HCT116 (cell line): ENCODE results near the gene RCL1. TPM values are rescaled to one million over a fixed set of nuclear protein-coding genes. Genes with fewer than 3 reads are reported as not detected.

Experiments used
- ATAC-seq: fragments of 200-7000 bp; cut with Tn5 transposase; 2 replicates; pipeline ENCODE4 v1.9.1; 2020; ENCODE audit warnings: mild to moderate bottlenecking, moderate library complexity
- BruUV-seq: library from RNA; stranded (reverse); fragments of 400-500 nt; replicated peaks from 2 replicates; lab custom pipeline; 2021; lab: Mats Ljungman, UMichigan
- CTCF ChIA-PET: fragments of 300-600 bp; sonication (Branson Sonifier 250); formaldehyde crosslinking; loops from one replicate; lab custom pipeline; 2021; ENCODE audit warnings: antibody characterized with exemption; lab: Charles Lee
- POLR2A ChIA-PET: fragments of 300-600, 350-600 bp; sonication (Branson Sonifier 250); formaldehyde crosslinking; loops from one replicate; lab custom pipeline; 2021; ENCODE audit warnings: antibody characterized with exemption; lab: Charles Lee
- RAD21 ChIA-PET, 2 experiments: fragments of 300-600 bp; sonication (Branson Sonifier 250); formaldehyde crosslinking; loops; one replicate each; lab custom pipeline; 2023; ENCODE audit warnings: low total read pairs in 2 of 2; ENCODE audit not compliant: uncharacterized antibody in 2 of 2, unreplicated experiment in 2 of 2, low non-redundant PET in 1 of 2; lab: Charles Lee
- DNase-seq: peaks from one replicate; pipeline ENCODE4 v3.0.0-alpha.2; 2010; ENCODE audit warnings: low read depth, low spot score
- H2AFZ ChIP-seq: fragments of 200-600 bp; shearing (Covaris generic), sonication (generic); 2 replicates; pipeline ENCODE4 v1.6.1; 2017; ENCODE audit warnings: low read depth, mixed run types, mixed read lengths, antibody characterized with exemption, low read length; ENCODE audit not compliant: poor library complexity, severe bottlenecking
- H3K27ac ChIP-seq: 2 replicates; pipeline ENCODE4 v1.5.1; 2012; ENCODE audit warnings: low read depth, low read length
- H3K27me3 ChIP-seq: fragments of 200-600 bp; sonication (generic); 2 replicates; pipeline ENCODE4 v1.6.1; 2016; ENCODE audit warnings: mixed run types, low read length, mixed read lengths; ENCODE audit not compliant: insufficient read depth
- H3K36me3 ChIP-seq, 2 experiments: fragments of 200-500 bp in 1 of 2; fragments of 200-600 bp in 1 of 2; sonication (Bioruptor generic) in 1 of 2; sonication (generic) in 1 of 2; 2 replicates each; pipeline versions ENCODE4 v1.5.1 to v1.6.1; 2014 to 2016; ENCODE audit warnings: low read length in 2 of 2, inconsistent platforms in 1 of 2, mixed read lengths in 1 of 2, mixed run types in 1 of 2; ENCODE audit not compliant: insufficient read depth in 2 of 2, control insufficient read depth in 1 of 2
- H3K4me1 ChIP-seq, 2 experiments: fragments of 200-600 bp in 1 of 2; sonication (generic) in 1 of 2; 2 replicates each; pipeline versions ENCODE4 v1.5.1 to v1.6.1; 2012 to 2017; ENCODE audit warnings: low read length in 2 of 2, inconsistent platforms in 1 of 2, mild to moderate bottlenecking in 1 of 2, mixed read lengths in 1 of 2, mixed run types in 1 of 2, moderate library complexity in 1 of 2; ENCODE audit not compliant: insufficient read depth in 2 of 2, control insufficient read depth in 1 of 2
- H3K4me2 ChIP-seq: fragments of 200-600 bp; sonication (generic); 2 replicates; pipeline ENCODE4 v1.6.1; 2017; ENCODE audit warnings: mixed run types, low read length, mixed read lengths
- H3K4me3 ChIP-seq, 2 experiments: fragments of 200-600 bp in 1 of 2; sonication (generic) in 1 of 2; replicated peaks in 1 of 2; 2 replicates each; pipeline ENCODE4 v1.5.1; 2011 to 2016; ENCODE audit warnings: low read length in 2 of 2, control low read depth in 1 of 2, low read depth in 1 of 2, mild to moderate bottlenecking in 1 of 2, mixed read lengths in 1 of 2, mixed run types in 1 of 2
- H3K79me2 ChIP-seq: fragments of 200-600 bp; sonication (generic); 2 replicates; pipeline ENCODE4 v1.6.1; 2017; ENCODE audit warnings: mild to moderate bottlenecking, mixed run types, low read length, moderate library complexity, mixed read lengths; ENCODE audit not compliant: insufficient read depth
- H3K9ac ChIP-seq: fragments of 200-600 bp; sonication (generic); 2 replicates; pipeline ENCODE4 v1.6.1; 2016; ENCODE audit warnings: low read length, mixed read lengths
- H3K9me2 ChIP-seq: fragments of 200-600 bp; sonication (generic), shearing (Covaris generic); 2 replicates; pipeline ENCODE4 v1.6.1; 2017; ENCODE audit warnings: mixed run types, mild to moderate bottlenecking, moderate library complexity; ENCODE audit not compliant: insufficient read depth
- H3K9me3 ChIP-seq, 2 experiments: fragments of 200-500 bp in 1 of 2; fragments of 200-600 bp in 1 of 2; sonication (Bioruptor generic) in 1 of 2; sonication (generic) in 1 of 2; 2 replicates each; pipeline ENCODE4 v1.6.1; 2014 to 2017; ENCODE audit warnings: low read length in 2 of 2, mixed read lengths in 2 of 2, inconsistent platforms in 1 of 2, low read depth in 1 of 2, mild to moderate bottlenecking in 1 of 2, mixed run types in 1 of 2, moderate library complexity in 1 of 2; ENCODE audit not compliant: control insufficient read depth in 1 of 2, insufficient read depth in 1 of 2
- H4K20me1 ChIP-seq: fragments of 200-600 bp; sonication (generic), shearing (Covaris generic); 2 replicates; pipeline ENCODE4 v1.6.1; 2017; ENCODE audit warnings: mixed run types, mild to moderate bottlenecking, moderate library complexity; ENCODE audit not compliant: insufficient read depth
- ATF3 ChIP-seq: IDR thresholded peaks from 2 replicates; pipeline ENCODE4 v1.6.1; 2012
- CBX3 ChIP-seq: IDR thresholded peaks from 2 replicates; pipeline ENCODE4 v1.6.1; 2012; ENCODE audit warnings: low read depth
- CEBPB ChIP-seq: IDR thresholded peaks from 2 replicates; pipeline ENCODE4 v1.6.1; 2012; ENCODE audit warnings: low read depth
- EGR1 ChIP-seq: IDR thresholded peaks from 2 replicates; pipeline ENCODE4 v1.6.1; 2012; ENCODE audit warnings: low read depth
- ELF1 ChIP-seq: IDR thresholded peaks from 2 replicates; pipeline ENCODE4 v1.6.1; 2012; ENCODE audit warnings: low read depth, borderline replicate concordance
- EZH2 ChIP-seq: fragments of 200-600 bp; sonication (generic); IDR thresholded peaks from 2 replicates; pipeline ENCODE4 v1.6.1; 2017; ENCODE audit warnings: antibody characterized with exemption, mixed run types
- EZH2phosphoT487 ChIP-seq: fragments of 200-600 bp; IDR thresholded peaks from 2 replicates; pipeline ENCODE4 v1.6.1; 2018; ENCODE audit warnings: antibody characterized with exemption, borderline replicate concordance
- JUND ChIP-seq: IDR thresholded peaks from 2 replicates; pipeline ENCODE4 v1.6.1; 2012
- MAX ChIP-seq: IDR thresholded peaks from 2 replicates; pipeline ENCODE4 v1.6.1; 2012
- POLR2A ChIP-seq: IDR thresholded peaks from 2 replicates; pipeline ENCODE4 v1.7.0; 2011; ENCODE audit warnings: borderline replicate concordance; ENCODE audit not compliant: insufficient read depth, insufficient read length; ENCODE audit errors: extremely low read depth
- POLR2AphosphoS5 ChIP-seq: IDR thresholded peaks from 2 replicates; pipeline ENCODE4 v1.6.1; 2011; ENCODE audit warnings: mild to moderate bottlenecking, low read depth, low read length, moderate library complexity
- RAD21 ChIP-seq: IDR thresholded peaks from 2 replicates; pipeline ENCODE4 v1.6.1; 2012; ENCODE audit warnings: low read depth, mild to moderate bottlenecking
- REST ChIP-seq: IDR thresholded peaks from 2 replicates; pipeline ENCODE4 v1.6.1; 2012; ENCODE audit warnings: low read depth
- SP1 ChIP-seq: IDR thresholded peaks from 2 replicates; pipeline ENCODE4 v1.6.1; 2012; ENCODE audit warnings: low read depth
- SRF ChIP-seq: IDR thresholded peaks from 2 replicates; pipeline ENCODE4 v1.6.1; 2012; ENCODE audit warnings: low read depth
- TCF7L2 ChIP-seq: IDR thresholded peaks from 2 replicates; pipeline ENCODE4 v1.7.0; 2011; ENCODE audit warnings: borderline replicate concordance, inconsistent platforms; ENCODE audit not compliant: insufficient read depth, insufficient read length; ENCODE audit errors: extremely low read depth
- YY1 ChIP-seq: IDR thresholded peaks from 2 replicates; pipeline ENCODE4 v1.6.1; 2011; ENCODE audit warnings: low read length, low read depth, moderate library complexity, mild to moderate bottlenecking; ENCODE audit not compliant: insufficient replicate concordance; ENCODE audit errors: extremely low read depth
- ZBTB33 ChIP-seq: IDR thresholded peaks from 2 replicates; pipeline ENCODE4 v1.6.1; 2011; ENCODE audit warnings: mild to moderate bottlenecking, low read length, moderate library complexity; ENCODE audit not compliant: insufficient replicate concordance; ENCODE audit errors: extremely low read depth
- ZFX ChIP-seq: fragments of 450-650 bp; IDR thresholded peaks from 2 replicates; pipeline ENCODE4 v1.6.1; 2017
- ZNF274 ChIP-seq: fragments of 200-500 bp; sonication (Bioruptor generic); IDR thresholded peaks from 2 replicates; pipeline ENCODE4 v1.6.1; 2014; ENCODE audit warnings: mild to moderate bottlenecking, low read depth, low read length, inconsistent platforms
- intact Hi-C: fragments of 100-400 bp; cut with micrococcal nuclease; formaldehyde crosslinking; loops from 2 replicates; pipeline ENCODE4 v1.10.0; 2022
- total RNA-seq: library from RNA; stranded (reverse); gene quantifications from one replicate; pipeline ENCODE4 v1.2.1, GENCODE V29; 2021; ENCODE audit not compliant: unreplicated experiment

Gene RCL1
- total RNA-seq, 1 experiment from 2014 or later: 29.9 TPM

GRCh38 chr9:4798281-4799032 is 5.7 kb downstream of the RCL1 start:
- H3K9ac ChIP-seq: no peak overlapping the region
- ATAC-seq: no peak
- POLR2A ChIA-PET: no interaction called here

More at GRCh38 chr9:4798281-4799032, 5.7 kb downstream of the RCL1 start:
- peaks cover 14% of the 10 kb centered on the region; the same call in 1 of the 2 replicates for H4K20me1 ChIP-seq
- H3K9me3 ChIP-seq: no peaks in the 10 kb centered on the region
- H3K27me3 ChIP-seq: no peaks in the 10 kb centered on the region
- intact Hi-C loops: no loop called here
- no peaks in the 10 kb centered on the region for H3K36me3 ChIP-seq
- H3K4me3 ChIP-seq: no peak overlapping the region
- no peaks in the 10 kb centered on the region for H3K9me2 ChIP-seq
- no peak for DNase-seq
- peaks cover 4 to 14% of the 10 kb centered on the region in 2 experiments; a peak in 2 of 4 replicates for H3K4me1 ChIP-seq
- no peak overlapping the region for H3K27ac ChIP-seq
- TF ChIP-seq CEBPB (no peak), ZBTB33 (no peak), EZH2 (no peak), ZNF274 (no peak), ZFX (no peak), ATF3 (no peak), JUND (no peak), RAD21 (no peak), MAX (no peak), SP1 (no peak), TCF7L2 (no peak), YY1 (no peak), POLR2A (no peak), CBX3 (no peak), EGR1 (no peak), REST (no peak), POLR2AphosphoS5 (no peak), EZH2phosphoT487 (no peak), ELF1 (no peak), SRF (no peak)
- no peak overlapping the region for H3K4me2 ChIP-seq
- RAD21 ChIA-PET: no interaction called here
- no peak overlapping the region for H2AFZ ChIP-seq
- no TSS peak for BruUV-seq
- CTCF ChIA-PET: no interaction called here
- peaks cover 99% of the 10 kb centered on the region for H3K79me2 ChIP-seq
